Left cardiac atrium (tissue), 4 donors: ENCODE data around the gene KRTAP5-9. TPM values are rescaled to one million over a fixed set of nuclear protein-coding genes. Genes with fewer than 3 reads are reported as not detected.
A peak's percentile ranks its signal among the peaks of the same experiment; 100 is the strongest.
"Not testable (repeated sequence)": the region's sequence is repeated elsewhere in the genome, so short reads cannot be mapped to it uniquely, and the experiment has no call there.

ENCODE experiments used
- ATAC-seq, 2 donors: fragments of 200-7000 bp; cut with Tn5 transposase; one replicate each; pipeline ENCODE4 v1.9.1; 2020; ENCODE audit warnings: mild to moderate bottlenecking in 2 of 2, moderate library complexity in 2 of 2
- DNase-seq: peaks from one replicate; pipeline ENCODE4 v3.0.0-alpha.2; 2020
- intact Hi-C, 2 donors: fragments of 100-400 bp; cut with DNase I; formaldehyde crosslinking; loops; one replicate each; pipeline versions ENCODE4 v1.14.1 to v1.15.1; 2022 to 2023
- total RNA-seq, 2 donors: library from RNA; stranded (reverse); fragmentation: NEBNext Ultra II Directional; extraction: Animal tissue kit (Norgen Biotek cat#: 25700); gene quantifications; one replicate each; pipeline ENCODE4 v1.2.1, GENCODE V29; 2021
- donor health status: DM: no; HTN: yes; CAD: no.
- donor health status: DM: no; HTN: yes; CAD: no; lungs with severe emphysema.
- donor health status: DM: yes; HTN: yes; CAD: no.
- donor health status: Dilated cardiomyopathy.

Gene KRTAP5-9
- total RNA-seq, 2 donors from 2014 or later, result not detected

- ATAC-seq, result no peak
- intact Hi-C loops, result no loop called here
- no peak for DNase-seq
Measured at GRCh38 chr11:71577469-71578004, 29.3 kb downstream of the KRTAP5-9 start.

GRCh38 chr11:71579513-71579912 is 31.3 kb downstream of the KRTAP5-9 start:
- intact Hi-C loops, result not testable (repeated sequence)
- peak in 1 of 2 donors; percentile 51 for ATAC-seq

GRCh38 chr11:71580057-71581003 is 32.1 kb downstream of the KRTAP5-9 start:
- ATAC-seq (peak; percentile 89 to 90), DNase-seq (peak; percentile 73)
- intact Hi-C loops, result no loop called here

More at GRCh38 chr11:71579513-71579912, 31.3 kb downstream of the KRTAP5-9 start:
- not testable (repeated sequence) for DNase-seq

GRCh38 chr11:71581826-71582225 is 33.6 kb downstream of the KRTAP5-9 start:
- ATAC-seq (no peak), DNase-seq (no peak)
- intact Hi-C loops, result no loop called here

GRCh38 chr11:71582309-71582895 is 34.2 kb downstream of the KRTAP5-9 start, which contains the start of gene KRTAP5-11:
Gene KRTAP5-11, minus strand, starts transcription at chr11:71582875. Its CDS starts 38 bp downstream, at chr11:71582837.
- ATAC-seq (no peak), DNase-seq (no peak)
- intact Hi-C loops, result no loop called here

GRCh38 chr11:71582969-71583368 is 34.7 kb downstream of the KRTAP5-9 start:
- not testable (repeated sequence) for ATAC-seq, DNase-seq

GRCh38 chr11:71585673-71586072 is 37.5 kb downstream of the KRTAP5-9 start:
- ATAC-seq, DNase-seq, intact Hi-C loops: not testable (repeated sequence)

More at GRCh38 chr11:71582969-71583368, 34.7 kb downstream of the KRTAP5-9 start:
- intact Hi-C loops, result not testable (repeated sequence)

- intact Hi-C loops, ATAC-seq, DNase-seq: not testable (repeated sequence)
Measured at GRCh38 chr11:71588314-71588713, 40.1 kb downstream of the KRTAP5-9 start.

- intact Hi-C loops, DNase-seq, ATAC-seq: not testable (repeated sequence)
Measured at GRCh38 chr11:71588822-71589545, 40.8 kb downstream of the KRTAP5-9 start.

- ATAC-seq, intact Hi-C loops, DNase-seq: not testable (repeated sequence)
Measured at GRCh38 chr11:71589546-71589920, 41.3 kb downstream of the KRTAP5-9 start.

Other genes starting within 250 kb of the KRTAP5-9 start
- gene DHCR7, start 100.0 kb upstream of the KRTAP5-9 start, total RNA-seq, result 10 to 100 TPM; 53.8 to 63.3 TPM
- gene NADSYN1, start 95.2 kb upstream of the KRTAP5-9 start, total RNA-seq, result 10 to 100 TPM; 25.9 to 26.7 TPM
- gene KRTAP5-7, start 21.2 kb upstream of the KRTAP5-9 start, total RNA-seq, result not detected
- not detected for gene KRTAP5-8, start 10.4 kb upstream of the KRTAP5-9 start, total RNA-seq
- gene KRTAP5-10, start 17.1 kb downstream of the KRTAP5-9 start, total RNA-seq, result not detected
- gene KRTAP5-11, start 34.5 kb downstream of the KRTAP5-9 start, total RNA-seq, result not detected